GM18505 (cell line): ENCODE data around the gene USP48.

Source experiments
- ATAC-seq: cut with Tn5 transposase; IDR thresholded peaks from one replicate; pipeline ENCODE4 v1.9.1; 2021; ENCODE audit not compliant: unreplicated experiment
- POLR2A ChIP-seq: IDR thresholded peaks from 4 replicates; pipeline ENCODE4 v1.6.1; 2011; ENCODE audit warnings: borderline replicate concordance; ENCODE audit not compliant: insufficient read depth, insufficient read length; ENCODE audit errors: extremely low read depth

USP48 gene

DNA sequence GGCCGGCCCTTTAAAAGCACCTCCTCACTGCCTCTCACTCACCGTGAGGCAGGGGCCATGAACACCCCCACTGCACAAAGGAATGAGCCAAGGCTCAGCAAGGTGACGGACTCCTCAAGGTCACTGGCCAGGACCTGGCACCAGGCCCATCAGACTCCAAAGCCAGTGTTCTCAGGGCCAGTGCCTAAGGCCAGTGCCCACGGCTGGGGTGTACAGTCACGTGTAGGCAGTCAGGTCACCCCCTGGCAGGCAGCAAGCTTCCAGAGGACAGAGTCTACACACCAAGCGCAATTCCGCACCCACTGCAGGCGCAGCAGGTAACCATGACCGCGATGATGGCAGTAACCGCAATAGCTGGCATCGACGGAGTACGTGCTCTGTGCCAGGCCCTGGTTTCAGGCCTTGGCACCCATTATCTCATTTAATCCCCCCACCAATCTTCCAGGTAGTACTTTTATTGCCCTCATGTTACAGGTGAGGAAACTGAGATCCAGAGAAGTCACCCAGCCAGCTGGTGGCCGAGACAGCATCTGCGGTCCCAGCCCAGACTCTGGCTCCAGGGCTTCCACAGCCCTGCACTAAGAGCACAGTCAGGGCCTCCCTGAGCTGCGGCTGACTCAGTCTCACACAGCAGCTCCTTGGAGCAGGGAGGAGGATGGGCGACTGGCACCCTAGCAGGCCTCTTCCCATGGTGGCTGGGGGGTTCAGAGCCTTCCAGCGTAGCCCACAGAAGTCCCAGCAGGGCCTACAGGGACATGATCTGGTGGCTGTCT lies 140.8 kb downstream of the USP48 start:
- ATAC-seq, result no peak
- no peak for TF ChIP-seq POLR2A

DNA sequence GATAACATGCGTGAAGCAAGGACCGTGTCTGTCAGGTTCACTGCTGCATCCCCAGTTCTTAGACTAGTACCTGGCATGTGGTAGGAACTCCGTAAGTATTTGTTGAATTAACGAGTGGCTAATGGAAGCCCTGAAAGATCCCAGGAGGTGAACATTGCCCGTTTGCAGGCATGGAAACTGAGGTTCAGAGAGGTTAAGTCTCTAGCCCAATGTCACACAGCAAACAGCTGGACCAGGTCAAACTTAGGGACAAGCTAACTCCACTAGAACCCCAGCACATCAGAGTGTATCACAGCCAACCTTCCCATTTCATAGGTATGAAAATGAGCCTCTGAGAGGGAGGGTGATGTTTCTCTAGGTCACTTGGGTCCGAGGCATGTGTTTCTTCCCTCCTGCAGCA lies 141.4 kb downstream of the USP48 start:
- no peak for ATAC-seq
- no peak for TF ChIP-seq POLR2A

DNA sequence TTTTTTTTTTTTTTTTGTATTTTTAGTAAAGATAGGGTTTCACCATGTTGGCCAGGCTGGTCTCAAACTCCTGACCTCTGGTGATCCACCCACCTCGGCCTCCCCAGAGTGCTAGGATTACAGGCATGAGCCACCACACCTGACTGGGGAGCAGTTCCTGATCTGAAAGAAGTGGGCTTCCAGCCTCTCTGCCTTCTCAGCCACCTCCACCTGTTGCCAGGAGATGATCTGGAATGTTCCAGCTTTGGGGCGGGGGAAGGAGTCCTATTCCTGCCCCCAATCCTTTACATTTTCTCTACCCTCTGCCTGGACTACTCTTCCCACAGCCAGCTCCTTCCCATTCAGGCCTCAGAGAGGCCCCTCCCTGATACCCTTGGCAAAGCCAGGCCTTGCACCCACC lies 141.9 kb downstream of the USP48 start:
- TF ChIP-seq POLR2A, result no peak
- no peak for ATAC-seq

DNA sequence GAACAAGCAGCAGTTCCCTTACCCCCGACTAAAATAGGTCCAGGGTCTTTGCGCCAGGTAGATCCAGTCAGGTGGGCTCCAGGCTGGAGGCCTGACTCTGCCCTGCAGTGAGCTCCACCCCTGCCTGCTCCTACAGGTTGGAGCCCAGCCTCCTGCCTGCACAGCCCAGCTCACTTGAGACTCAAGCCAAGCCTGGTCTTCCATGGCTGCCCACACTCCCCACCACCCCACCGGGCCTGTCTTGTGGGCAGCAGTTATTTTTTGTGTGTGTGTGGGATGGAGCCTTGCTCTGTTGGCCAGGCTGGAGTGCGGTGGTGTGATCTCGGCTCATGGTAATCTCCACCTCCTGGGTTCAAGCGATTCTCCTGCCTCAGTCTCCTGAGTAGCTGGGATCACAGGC lies 142.3 kb downstream of the USP48 start:
- no peak for ATAC-seq
- no peak for TF ChIP-seq POLR2A

DNA sequence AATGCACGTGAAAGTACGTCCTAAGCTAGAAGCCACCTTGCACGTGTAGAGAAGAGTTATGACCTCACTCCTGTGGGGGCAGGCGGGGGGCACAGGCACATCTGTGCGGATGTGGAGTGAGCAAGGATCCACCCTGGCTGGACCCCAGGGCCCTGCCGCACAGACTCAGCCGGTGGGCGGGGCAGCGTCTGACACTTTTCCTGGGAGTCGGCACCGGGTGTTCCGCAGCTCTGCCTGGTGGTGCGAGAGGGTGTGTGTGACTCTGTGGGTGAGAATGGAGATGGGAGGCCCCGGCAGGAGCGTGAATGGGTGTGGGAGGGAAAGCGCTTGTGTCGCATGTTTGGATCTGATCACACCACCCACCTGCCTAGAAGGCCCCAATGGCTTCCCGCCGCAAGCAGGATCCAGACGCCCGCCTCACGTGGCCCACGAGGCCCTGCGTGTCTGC lies 143.3 kb downstream of the USP48 start:
- no peak for ATAC-seq
- TF ChIP-seq POLR2A, result no peak

DNA sequence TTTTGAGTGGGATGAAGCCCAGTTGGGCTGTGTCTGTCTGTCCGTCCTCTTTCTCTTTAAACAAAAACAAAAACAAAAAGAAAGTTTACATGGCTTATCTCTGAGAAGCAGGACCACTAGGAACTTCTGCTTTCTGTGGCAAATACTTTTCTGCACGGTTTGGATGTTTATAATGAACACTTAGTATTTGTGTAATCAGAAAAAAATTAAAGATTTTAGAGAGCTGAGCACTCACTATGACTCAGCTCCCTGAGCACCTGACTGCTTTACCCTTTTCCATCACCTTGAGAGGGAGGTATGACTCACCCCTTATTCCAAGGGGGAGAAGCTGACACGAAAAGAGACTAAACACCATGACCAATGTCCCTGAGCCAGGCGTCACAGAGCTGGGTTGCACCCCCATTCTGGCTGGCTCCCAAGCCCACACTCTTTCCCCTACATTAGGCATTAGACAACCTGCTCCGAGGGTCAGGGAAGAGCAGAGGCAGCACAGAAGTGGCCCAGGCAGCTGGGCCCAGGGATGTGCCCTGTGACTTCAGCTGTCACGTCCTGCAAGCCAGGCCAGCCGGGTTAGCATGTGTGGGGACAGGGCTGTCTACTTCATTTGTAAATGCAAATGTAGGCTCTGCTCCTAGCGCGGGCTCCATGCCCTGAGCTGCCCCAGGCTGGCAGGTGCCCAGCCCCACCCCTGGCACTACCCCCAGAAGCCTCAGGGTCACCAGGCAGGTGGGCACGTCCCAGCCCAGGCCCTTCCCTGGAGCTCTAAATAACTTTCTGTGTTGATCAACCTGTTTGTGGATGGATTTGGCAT lies 144.2 kb downstream of the USP48 start:
- no peak for ATAC-seq
- no peak for TF ChIP-seq POLR2A

GRCh38 chr1:21637514-21637913 lies 145.4 kb downstream of the USP48 start:
- no peak for ATAC-seq
- no peak for TF ChIP-seq POLR2A

DNA sequence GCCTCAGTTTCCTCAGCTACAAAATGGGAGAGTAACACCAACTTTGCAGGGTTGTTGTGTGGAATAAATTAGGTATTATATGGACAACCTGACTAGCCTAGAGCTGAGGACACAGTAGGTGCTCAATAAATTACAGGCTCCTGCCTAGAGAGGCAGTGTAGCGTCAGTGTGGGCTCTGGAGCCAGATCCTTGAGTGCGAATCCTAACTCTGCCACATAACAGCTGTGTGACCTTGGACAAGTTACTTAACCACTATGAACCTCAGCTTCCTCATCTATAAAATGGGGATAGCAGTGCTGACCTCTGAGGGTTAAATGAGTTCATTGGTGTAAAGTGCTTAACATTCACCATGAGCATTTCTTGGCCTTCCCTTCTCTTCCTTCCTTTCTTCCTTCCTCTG lies 146.9 kb downstream of the USP48 start:
- ATAC-seq, result no peak
- TF ChIP-seq POLR2A, result no peak

- TF ChIP-seq POLR2A, result no peak
- ATAC-seq, result no peak
Measured at GRCh38 chr1:21634806-21635535, 148.0 kb downstream of the USP48 start.

GRCh38 chr1:21633992-21634805 lies 148.8 kb downstream of the USP48 start:
- no peak for ATAC-seq
- no peak for TF ChIP-seq POLR2A

GRCh38 chr1:21633141-21633755 lies 149.7 kb downstream of the USP48 start:
- no peak for ATAC-seq
- no peak for TF ChIP-seq POLR2A
